Testis (tissue), 3 donors: ENCODE measurements around the gene MFN1. TPM values are rescaled to one million over a fixed set of nuclear protein-coding genes. Genes with fewer than 3 reads are reported as not detected.

ENCODE experiments used
- DNase-seq: peaks from one replicate; pipeline ENCODE4 v3.0.0-alpha.2; 2019
- H3K27ac ChIP-seq, 2 donors: fragments of 200-600 bp; sonication (generic); one replicate each; pipeline ENCODE4 v1.5.1; 2019
- H3K27me3 ChIP-seq: fragments of 200-600 bp; sonication (generic); one replicate; pipeline ENCODE4 v1.5.1; 2019
- H3K36me3 ChIP-seq: fragments of 200-600 bp; sonication (generic); one replicate; pipeline ENCODE4 v1.5.1; 2017; ENCODE audit warnings: low read depth; ENCODE audit errors: missing control alignments
- H3K4me1 ChIP-seq: fragments of 200-600 bp; sonication (generic); one replicate; pipeline ENCODE4 v1.5.1; 2019
- H3K4me3 ChIP-seq, 2 donors: fragments of 200-600 bp; sonication (generic); one replicate each; pipeline ENCODE4 v1.5.1; 2017 to 2019
- H3K9me3 ChIP-seq: fragments of 200-600 bp; sonication (generic); one replicate; pipeline ENCODE4 v1.5.1; 2017
- CTCF ChIP-seq, 3 experiments: fragments of 450-650 bp in 2 of 3; fragments of 200-600 bp in 1 of 3; sonication (generic) in 1 of 3; IDR thresholded peaks; one replicate each; pipeline ENCODE4 v1.5.1; 2016 to 2019; ENCODE audit warnings: antibody characterized with exemption in 3 of 3, mild to moderate bottlenecking in 2 of 3, moderate library complexity in 1 of 3
- POLR2A ChIP-seq: fragments of 450-650 bp; IDR thresholded peaks from one replicate; pipeline ENCODE4 v1.6.1; 2017; ENCODE audit warnings: antibody characterized with exemption, mild to moderate bottlenecking, moderate library complexity
- WGBS, 2 donors: methylation state at CpG; one replicate each; pipeline ENCODE4 v1.1.5; 2018; 5-methylcytosine and 5-hydroxymethylcytosine counted together
- intact Hi-C: fragments of 100-400 bp; cut with DNase I; formaldehyde crosslinking; loops from one replicate; pipeline ENCODE4 v1.15.1; 2023; ENCODE audit warnings: low total_unique reads
- polyA plus RNA-seq: library from polyadenylated mRNA; stranded (reverse); fragments of 350-450 nt; fragmentation: Illumina TruSeq; extraction: RNeasy Lipid Tissue Mini Kit (QIAGEN cat#74804); gene quantifications from one replicate; pipeline ENCODE4 v1.2.3, GENCODE V29; 2014; ENCODE audit warnings: low read depth, low replicate concordance; ENCODE audit not compliant: insufficient read depth
- total RNA-seq, 2 donors: library from RNA; depleted of rRNA; stranded (reverse); fragments of >200 nt; gene quantifications; one replicate each; pipeline ENCODE4 v1.2.3, GENCODE V29; 2016

Gene MFN1
- total and polyA plus RNA-seq, 3 donors from 2014 or later = 23.1 to 50.9 (median 39.5) TPM

- no peak overlapping the region for H3K4me3 ChIP-seq
- H3K4me1 ChIP-seq = no peaks in the 10 kb centered on the region
- no peaks in the 10 kb centered on the region for H3K36me3 ChIP-seq
- H3K27me3 ChIP-seq = no peaks in the 10 kb centered on the region
- 87 to 94% methylated on average over 5 of the region's 5 CpGs for WGBS, 2 donors
- intact Hi-C loops = no loop called here
- TF ChIP-seq POLR2A (no peak), CTCF (IDR thresholded peaks at IDR 0.05) (no peak)
- DNase-seq = no peak
- no peak overlapping the region for H3K27ac ChIP-seq
- no peaks in the 10 kb centered on the region for H3K9me3 ChIP-seq
Measured at GRCh38 chr3:179363332-179363731, 15.8 kb downstream of the MFN1 start.

GRCh38 chr3:179369621-179370020 is 22.1 kb downstream of the MFN1 start:
- Histone ChIP-seq H3K4me1 (no peaks in the 10 kb centered on the region), H3K27me3 (no peaks in the 10 kb centered on the region), H3K36me3 (no peaks in the 10 kb centered on the region), H3K9me3 (no peaks in the 10 kb centered on the region), H3K27ac (no peak overlapping the region), H3K4me3 (no peak overlapping the region)
- intact Hi-C loops = no loop called here
- no peak for DNase-seq
- TF ChIP-seq CTCF (IDR thresholded peaks at IDR 0.05) (no peak), POLR2A (no peak)
- 86 to 92% methylated on average over 1 of the region's 1 CpG for WGBS, 2 donors

GRCh38 chr3:179373938-179374337 is 26.4 kb downstream of the MFN1 start:
- H3K27ac ChIP-seq = no peak overlapping the region
- no peaks in the 10 kb centered on the region for H3K4me1 ChIP-seq
- no peaks in the 10 kb centered on the region for H3K9me3 ChIP-seq
- TF ChIP-seq POLR2A = no peak
- no peak for TF ChIP-seq CTCF (IDR thresholded peaks at IDR 0.05)
- no peak overlapping the region for H3K4me3 ChIP-seq
- no peak for DNase-seq
- no peaks in the 10 kb centered on the region for H3K36me3 ChIP-seq
- intact Hi-C loops = no loop called here
- no peaks in the 10 kb centered on the region for H3K27me3 ChIP-seq
- 97 to 98% methylated on average over 6 of the region's 6 CpGs for WGBS, 2 donors

GRCh38 chr3:179375091-179375999 is 27.8 kb downstream of the MFN1 start:
- Histone ChIP-seq H3K4me1 (no peaks in the 10 kb centered on the region), H3K4me3 (no peak overlapping the region), H3K36me3 (no peaks in the 10 kb centered on the region), H3K27ac (no peak overlapping the region), H3K27me3 (no peaks in the 10 kb centered on the region), H3K9me3 (no peaks in the 10 kb centered on the region)
- 80% methylated on average over 12 of the region's 12 CpGs for WGBS, 2 donors
- TF ChIP-seq POLR2A = no peak
- TF ChIP-seq CTCF (IDR thresholded peaks at IDR 0.05) = no peak
- DNase-seq = no peak
- intact Hi-C loops = no loop called here

GRCh38 chr3:179376474-179376873 is 29.0 kb downstream of the MFN1 start:
- H3K36me3 ChIP-seq = no peaks in the 10 kb centered on the region
- no peak overlapping the region for H3K27ac ChIP-seq
- intact Hi-C loops = no loop called here
- H3K27me3 ChIP-seq = no peaks in the 10 kb centered on the region
- DNase-seq = no peak
- no peaks in the 10 kb centered on the region for H3K4me1 ChIP-seq
- 92 to 93% methylated on average over 1 of the region's 1 CpG for WGBS, 2 donors
- no peak overlapping the region for H3K4me3 ChIP-seq
- no peaks in the 10 kb centered on the region for H3K9me3 ChIP-seq
- no peak for TF ChIP-seq POLR2A
- TF ChIP-seq CTCF (IDR thresholded peaks at IDR 0.05) = no peak
